ENCODE measurements around the gene PCK2. TPM values are rescaled to one million over a fixed set of nuclear protein-coding genes. Genes with fewer than 3 reads are reported as not detected.

PCK2 gene
- total and polyA plus RNA-seq, 2 of the 13 experiments (the other 11 are each of a cell fraction or from before 2014, with no cell fraction given): 129 to 272 TPM

DNA sequence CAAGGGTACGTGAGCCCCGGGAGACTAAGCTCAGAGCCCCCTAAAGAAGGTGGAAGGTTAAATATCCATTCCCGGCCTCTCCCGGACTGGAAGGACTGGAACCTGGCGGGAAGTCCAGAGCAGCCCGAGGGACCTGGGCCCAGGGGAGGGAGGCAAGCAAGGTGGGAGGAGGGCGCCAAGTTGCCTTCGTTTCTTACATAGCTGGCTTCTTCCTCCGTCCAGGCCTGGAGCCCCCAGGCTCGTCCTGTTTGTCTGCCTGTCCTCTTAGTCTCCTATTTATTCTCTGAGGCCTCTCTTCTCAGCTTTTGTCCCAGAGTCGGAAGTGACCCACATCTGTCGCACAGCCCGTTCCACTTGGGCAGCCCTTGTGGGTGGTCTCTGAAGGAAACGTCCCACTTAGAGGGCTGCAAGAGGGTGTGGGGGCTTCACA is 745 bp downstream of the PCK2 start (continued):
- TF ChIP-seq MXI1 (IDR thresholded peaks at IDR 0.05; ENCODE audit: borderline replicate concordance, low read depth, low read length) (0 out of 3 replicates have a peak, but pooled peaks have one; percentile 33), RARG (CRISPR knock-in tag; IDR thresholded peaks at IDR 0.05; ENCODE audit: low read depth) (0 out of 2 replicates have a peak, but pooled peaks have one; percentile 80), PAWR (CRISPR knock-in tag; IDR thresholded peaks at IDR 0.05; ENCODE audit: borderline replicate concordance) (peak; percentile 27; the same call in 1 of the 2 replicates), ZNF282 (IDR thresholded peaks at IDR 0.05; ENCODE audit: partially characterized antibody) (no peak), NPAS2 (CRISPR knock-in tag; IDR thresholded peaks at IDR 0.05; ENCODE audit: borderline replicate concordance) (no peak), ASH2L (IDR thresholded peaks at IDR 0.05; ENCODE audit: insufficient read length, low read depth, low read length) (no peak), NR2F1 (CRISPR knock-in tag; IDR thresholded peaks at IDR 0.05) (peak in 1 of 2 experiments; percentile 5; a peak in 1 of 4 replicates), ARID2 (CRISPR knock-in tag; IDR thresholded peaks at IDR 0.05; ENCODE audit: borderline replicate concordance) (no peak), TEAD2 (CRISPR knock-in tag; IDR thresholded peaks at IDR 0.05) (no peak), ZNF737 (CRISPR knock-in tag; IDR thresholded peaks at IDR 0.05; ENCODE audit: borderline replicate concordance) (no peak), ZNF543 (CRISPR knock-in tag; IDR thresholded peaks at IDR 0.05) (no peak)
- TF ChIP-seq, protein P1, sequence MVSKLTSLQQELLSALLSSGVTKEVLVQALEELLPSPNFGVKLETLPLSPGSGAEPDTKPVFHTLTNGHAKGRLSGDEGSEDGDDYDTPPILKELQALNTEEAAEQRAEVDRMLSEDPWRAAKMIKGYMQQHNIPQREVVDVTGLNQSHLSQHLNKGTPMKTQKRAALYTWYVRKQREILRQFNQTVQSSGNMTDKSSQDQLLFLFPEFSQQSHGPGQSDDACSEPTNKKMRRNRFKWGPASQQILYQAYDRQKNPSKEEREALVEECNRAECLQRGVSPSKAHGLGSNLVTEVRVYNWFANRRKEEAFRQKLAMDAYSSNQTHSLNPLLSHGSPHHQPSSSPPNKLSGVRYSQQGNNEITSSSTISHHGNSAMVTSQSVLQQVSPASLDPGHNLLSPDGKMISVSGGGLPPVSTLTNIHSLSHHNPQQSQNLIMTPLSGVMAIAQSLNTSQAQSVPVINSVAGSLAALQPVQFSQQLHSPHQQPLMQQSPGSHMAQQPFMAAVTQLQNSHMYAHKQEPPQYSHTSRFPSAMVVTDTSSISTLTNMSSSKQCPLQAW (CRISPR knock-in tag; IDR thresholded peaks at IDR 0.05): no peak
- TF ChIP-seq, protein P2, sequence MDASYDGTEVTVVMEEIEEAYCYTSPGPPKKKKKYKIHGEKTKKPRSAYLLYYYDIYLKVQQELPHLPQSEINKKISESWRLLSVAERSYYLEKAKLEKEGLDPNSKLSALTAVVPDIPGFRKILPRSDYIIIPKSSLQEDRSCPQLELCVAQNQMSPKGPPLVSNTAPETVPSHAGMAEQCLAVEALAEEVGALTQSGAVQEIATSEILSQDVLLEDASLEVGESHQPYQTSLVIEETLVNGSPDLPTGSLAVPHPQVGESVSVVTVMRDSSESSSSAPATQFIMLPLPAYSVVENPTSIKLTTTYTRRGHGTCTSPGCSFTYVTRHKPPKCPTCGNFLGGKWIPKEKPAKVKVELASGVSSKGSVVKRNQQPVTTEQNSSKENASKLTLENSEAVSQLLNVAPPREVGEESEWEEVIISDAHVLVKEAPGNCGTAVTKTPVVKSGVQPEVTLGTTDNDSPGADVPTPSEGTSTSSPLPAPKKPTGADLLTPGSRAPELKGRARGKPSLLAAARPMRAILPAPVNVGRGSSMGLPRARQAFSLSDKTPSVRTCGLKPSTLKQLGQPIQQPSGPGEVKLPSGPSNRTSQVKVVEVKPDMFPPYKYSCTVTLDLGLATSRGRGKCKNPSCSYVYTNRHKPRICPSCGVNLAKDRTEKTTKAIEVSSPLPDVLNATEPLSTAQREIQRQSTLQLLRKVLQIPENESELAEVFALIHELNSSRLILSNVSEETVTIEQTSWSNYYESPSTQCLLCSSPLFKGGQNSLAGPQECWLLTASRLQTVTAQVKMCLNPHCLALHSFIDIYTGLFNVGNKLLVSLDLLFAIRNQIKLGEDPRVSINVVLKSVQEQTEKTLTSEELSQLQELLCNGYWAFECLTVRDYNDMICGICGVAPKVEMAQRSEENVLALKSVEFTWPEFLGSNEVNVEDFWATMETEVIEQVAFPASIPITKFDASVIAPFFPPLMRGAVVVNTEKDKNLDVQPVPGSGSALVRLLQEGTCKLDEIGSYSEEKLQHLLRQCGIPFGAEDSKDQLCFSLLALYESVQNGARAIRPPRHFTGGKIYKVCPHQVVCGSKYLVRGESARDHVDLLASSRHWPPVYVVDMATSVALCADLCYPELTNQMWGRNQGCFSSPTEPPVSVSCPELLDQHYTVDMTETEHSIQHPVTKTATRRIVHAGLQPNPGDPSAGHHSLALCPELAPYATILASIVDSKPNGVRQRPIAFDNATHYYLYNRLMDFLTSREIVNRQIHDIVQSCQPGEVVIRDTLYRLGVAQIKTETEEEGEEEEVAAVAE (CRISPR knock-in tag; IDR thresholded peaks at IDR 0.05; ENCODE audit: borderline replicate concordance): no peak
- TF ChIP-seq, protein P3, sequence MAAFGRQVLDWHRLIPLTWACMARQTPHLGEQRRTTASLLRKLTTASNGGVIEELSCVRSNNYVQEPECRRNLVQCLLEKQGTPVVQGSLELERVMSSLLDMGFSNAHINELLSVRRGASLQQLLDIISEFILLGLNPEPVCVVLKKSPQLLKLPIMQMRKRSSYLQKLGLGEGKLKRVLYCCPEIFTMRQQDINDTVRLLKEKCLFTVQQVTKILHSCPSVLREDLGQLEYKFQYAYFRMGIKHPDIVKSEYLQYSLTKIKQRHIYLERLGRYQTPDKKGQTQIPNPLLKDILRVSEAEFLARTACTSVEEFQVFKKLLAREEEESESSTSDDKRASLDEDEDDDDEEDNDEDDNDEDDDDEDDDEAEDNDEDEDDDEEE (CRISPR knock-in tag; IDR thresholded peaks at IDR 0.05): no peak
- TF ChIP-seq, protein P4, sequence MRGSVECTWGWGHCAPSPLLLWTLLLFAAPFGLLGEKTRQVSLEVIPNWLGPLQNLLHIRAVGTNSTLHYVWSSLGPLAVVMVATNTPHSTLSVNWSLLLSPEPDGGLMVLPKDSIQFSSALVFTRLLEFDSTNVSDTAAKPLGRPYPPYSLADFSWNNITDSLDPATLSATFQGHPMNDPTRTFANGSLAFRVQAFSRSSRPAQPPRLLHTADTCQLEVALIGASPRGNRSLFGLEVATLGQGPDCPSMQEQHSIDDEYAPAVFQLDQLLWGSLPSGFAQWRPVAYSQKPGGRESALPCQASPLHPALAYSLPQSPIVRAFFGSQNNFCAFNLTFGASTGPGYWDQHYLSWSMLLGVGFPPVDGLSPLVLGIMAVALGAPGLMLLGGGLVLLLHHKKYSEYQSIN (CRISPR knock-in tag; IDR thresholded peaks at IDR 0.05; ENCODE audit: borderline replicate concordance): no peak
- TF ChIP-seq, protein P5, sequence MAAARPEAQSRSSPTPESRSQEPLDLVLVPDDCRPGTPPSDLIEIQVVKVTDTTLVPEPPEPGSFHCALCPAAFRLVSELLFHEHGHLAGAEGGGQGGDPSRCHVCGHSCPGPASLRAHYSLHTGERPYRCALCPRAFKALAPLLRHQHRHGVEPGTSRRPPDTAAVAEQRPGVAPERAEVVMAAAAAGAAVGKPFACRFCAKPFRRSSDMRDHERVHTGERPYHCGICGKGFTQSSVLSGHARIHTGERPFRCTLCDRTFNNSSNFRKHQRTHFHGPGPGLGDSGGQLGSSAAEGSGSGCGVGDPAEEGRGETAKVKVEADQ (CRISPR knock-in tag; IDR thresholded peaks at IDR 0.05; ENCODE audit: borderline replicate concordance): no peak
